Colonic mucosa (tissue), 4 donors: Measurements from ENCODE around the gene JPH2. TPM values are rescaled to one million over a fixed set of nuclear protein-coding genes. Genes with fewer than 3 reads are reported as not detected.
A peak's percentile ranks its signal among the peaks of the same experiment; 100 is the strongest.

Source experiments
- DNase-seq: peaks from one replicate; pipeline ENCODE4 v3.0.0-alpha.2; 2020
- H3K27ac ChIP-seq: fragments of 200-600 bp; one replicate; pipeline ENCODE4 v1.8.0; 2021
- H3K27me3 ChIP-seq: fragments of 200-600 bp; one replicate; pipeline ENCODE4 v1.8.0; 2021
- H3K36me3 ChIP-seq: fragments of 200-600 bp; one replicate; pipeline ENCODE4 v1.8.0; 2021
- H3K4me1 ChIP-seq: fragments of 200-600 bp; one replicate; pipeline ENCODE4 v1.8.0; 2021; ENCODE audit warnings: mild to moderate bottlenecking
- H3K4me3 ChIP-seq: fragments of 200-600 bp; one replicate; pipeline ENCODE4 v1.8.0; 2021
- H3K9ac ChIP-seq, 2 donors: one replicate each; pipeline ENCODE4 v1.7.0; 2013; ENCODE audit warnings: control low read depth in 2 of 2, low read depth in 2 of 2, low read length in 2 of 2
- H3K9me3 ChIP-seq: fragments of 200-600 bp; one replicate; pipeline ENCODE4 v1.8.0; 2021
- CTCF ChIP-seq: fragments of 200-600 bp; IDR thresholded peaks from one replicate; pipeline ENCODE4 v1.8.0; 2022; ENCODE audit warnings: antibody characterized with exemption, mild to moderate bottlenecking
- intact Hi-C: fragments of 100-400 bp; cut with DNase I; formaldehyde crosslinking; loops from one replicate; pipeline ENCODE4 v1.14.1; 2022
- total RNA-seq, 2 donors: library from RNA; stranded (reverse); fragmentation: NEBNext Ultra II Directional in 1 of 2; extraction: Animal tissue kit (Norgen Biotek cat#: 25700) in 1 of 2; gene quantifications; one replicate each; pipeline ENCODE4 v1.2.1, GENCODE V29; 2021
- donor health status: healthy.
- donor health status: DM: no; HTN: no; CAD: no.
- donor health status: DM: no; HTN: no; CAD: no.

JPH2 gene
- total RNA-seq, 2 donors from 2014 or later: 1.3 to 13.8 TPM

DNA sequence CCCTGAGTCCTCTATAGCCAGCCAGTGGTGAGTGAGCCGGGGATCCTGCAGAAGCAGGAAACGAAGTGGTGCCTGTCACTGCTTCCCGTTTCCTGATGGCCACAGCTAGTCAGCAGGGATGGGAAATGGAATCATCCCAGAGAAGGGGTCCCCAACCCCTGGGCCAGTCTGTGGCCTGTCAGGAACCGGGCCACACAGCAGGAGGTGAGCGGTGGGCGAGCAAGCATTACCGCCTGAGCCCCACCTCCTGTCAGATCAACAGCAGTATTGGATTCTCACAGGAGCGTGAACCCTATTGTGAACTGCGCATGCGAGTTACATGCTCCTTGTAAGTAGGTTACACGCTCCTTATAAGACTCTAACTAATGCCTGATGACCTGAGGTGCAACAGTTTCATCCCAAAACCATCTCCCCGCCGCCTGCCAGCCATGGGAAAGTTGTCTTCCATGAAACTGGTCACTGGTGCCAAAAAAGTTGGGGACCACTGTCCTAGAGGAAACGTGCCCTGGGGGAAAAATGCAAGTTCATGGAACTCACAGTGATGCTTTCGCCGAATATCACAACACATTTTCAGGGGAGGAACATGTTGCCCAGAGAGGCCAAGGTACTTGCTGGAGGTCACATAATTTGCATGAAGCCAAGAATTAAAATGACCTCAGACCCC is 113.8 kb downstream of the JPH2 start:
- intact Hi-C loops: loop anchor here (10.0 kb wide), 1 partner anchor 228 kb away; no protein-coding TSS in a partner anchor
- Histone ChIP-seq H3K4me1 (no peaks in the 10 kb centered on the region), H3K27me3 (no peaks in the 10 kb centered on the region), H3K9me3 (no peaks in the 10 kb centered on the region), H3K36me3 (no peaks in the 10 kb centered on the region), H3K27ac (no peak overlapping the region), H3K9ac (no peak overlapping the region), H3K4me3 (no peak overlapping the region)
- no peak for TF ChIP-seq CTCF
- DNase-seq: no peak

- no peak for DNase-seq
- H3K4me3 ChIP-seq: no peak overlapping the region
- H3K9ac ChIP-seq: no peak overlapping the region
- H3K27me3 ChIP-seq: no peaks in the 10 kb centered on the region
- intact Hi-C loops: loop anchor here (10.0 kb wide), 1 partner anchor 228 kb away; no protein-coding TSS in a partner anchor
- H3K27ac ChIP-seq: no peak overlapping the region
- H3K9me3 ChIP-seq: no peaks in the 10 kb centered on the region
- H3K4me1 ChIP-seq: no peaks in the 10 kb centered on the region
- TF ChIP-seq CTCF: no peak
- H3K36me3 ChIP-seq: no peaks in the 10 kb centered on the region
These were observed 114.6 kb downstream of the JPH2 start for GRCh38 chr20:44072384-44072783.

- intact Hi-C loops: loop anchor here (10.0 kb wide), 1 partner anchor 227 kb away; no protein-coding TSS in a partner anchor
- Histone ChIP-seq H3K9ac (no peak overlapping the region), H3K36me3 (no peaks in the 10 kb centered on the region), H3K27me3 (no peaks in the 10 kb centered on the region), H3K4me1 (no peaks in the 10 kb centered on the region), H3K9me3 (no peaks in the 10 kb centered on the region), H3K4me3 (no peak overlapping the region), H3K27ac (no peak overlapping the region)
- TF ChIP-seq CTCF: no peak
- no peak for DNase-seq
These were observed 115.4 kb downstream of the JPH2 start for GRCh38 chr20:44071526-44072111.

GRCh38 chr20:44071057-44071456 is 115.9 kb downstream of the JPH2 start:
- H3K36me3 ChIP-seq: no peaks in the 10 kb centered on the region
- H3K9me3 ChIP-seq: no peaks in the 10 kb centered on the region
- no peak overlapping the region for H3K27ac ChIP-seq
- no peak overlapping the region for H3K4me3 ChIP-seq
- H3K9ac ChIP-seq: no peak overlapping the region
- TF ChIP-seq CTCF: no peak
- no peaks in the 10 kb centered on the region for H3K27me3 ChIP-seq
- intact Hi-C loops: loop anchor here (10.0 kb wide), 1 partner anchor 226 kb away; no protein-coding TSS in a partner anchor
- no peak for DNase-seq
- H3K4me1 ChIP-seq: no peaks in the 10 kb centered on the region

DNA sequence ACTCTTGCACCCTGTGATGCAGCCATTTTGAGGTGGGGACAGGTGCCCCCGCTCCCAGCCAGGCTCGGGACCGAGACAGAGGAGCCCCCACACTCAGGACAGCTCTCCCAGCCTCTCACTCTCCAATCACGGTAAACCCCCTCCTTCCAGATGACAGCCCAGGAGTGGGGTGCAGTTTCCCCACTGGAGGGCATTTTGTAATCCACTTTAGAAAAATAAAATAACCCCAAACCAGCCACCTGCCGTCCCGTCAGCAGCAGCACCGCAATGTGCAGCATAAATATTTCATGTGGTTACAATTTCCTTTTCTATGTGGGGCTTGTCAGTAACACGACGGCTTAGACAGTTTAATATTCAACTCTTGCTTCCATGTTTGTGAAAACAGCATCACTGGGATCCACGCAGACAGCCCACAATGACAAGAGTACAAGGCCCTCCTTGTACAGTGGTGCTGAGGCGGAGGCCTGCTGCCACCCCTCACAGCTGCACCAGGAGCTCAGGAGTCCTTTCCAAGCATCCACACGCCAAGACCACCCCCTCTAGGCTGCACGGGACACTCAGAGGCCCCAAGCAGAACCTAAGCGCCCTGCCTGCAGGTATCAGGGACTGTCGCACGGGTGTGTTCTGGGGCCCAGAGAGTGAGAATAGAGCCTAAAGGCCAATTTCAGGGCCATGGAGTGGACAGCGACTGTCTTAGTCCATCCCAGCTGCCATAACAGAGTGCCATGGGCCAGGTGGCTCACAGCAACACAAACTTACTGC is 116.7 kb downstream of the JPH2 start:
- H3K4me3 ChIP-seq: no peak overlapping the region
- no peak for DNase-seq
- intact Hi-C loops: loop anchor here (10.0 kb wide), 1 partner anchor 226 kb away; no protein-coding TSS in a partner anchor

More for the DNA sequence above, 116.7 kb downstream of the JPH2 start:
- Histone ChIP-seq H3K9me3 (no peaks in the 10 kb centered on the region), H3K4me1 (no peaks in the 10 kb centered on the region), H3K27me3 (no peaks in the 10 kb centered on the region), H3K27ac (no peak overlapping the region), H3K36me3 (no peaks in the 10 kb centered on the region), H3K9ac (peak overlapping the region in 1 of 2 donors; percentile 19)
- TF ChIP-seq CTCF: no peak
